IMR-90 (cell line): Measurements from ENCODE around the gene PBLD. TPM values are rescaled to one million over a fixed set of nuclear protein-coding genes. Genes with fewer than 3 reads are reported as not detected.

ENCODE experiments used
- ATAC-seq: fragments of 200-7000 bp; cut with Tn5 transposase; 2 replicates; pipeline ENCODE4 v1.9.1; 2020; ENCODE audit warnings: low read depth, mild to moderate bottlenecking, moderate library complexity
- BruUV-seq: library from RNA; stranded (reverse); fragments of 400-500 nt; replicated peaks from 2 replicates; lab custom pipeline; 2021; lab: Mats Ljungman, UMichigan
- CTCF ChIA-PET: fragments of 300-600 bp; formaldehyde crosslinking; extraction: SDS; loops from one replicate; lab custom pipeline; 2021; ENCODE audit warnings: antibody characterized with exemption; lab: Yijun Ruan, JAX
- POLR2A ChIA-PET: fragments of 300-600 bp; sonication (Branson Sonifier 250); formaldehyde crosslinking; loops from one replicate; lab custom pipeline; 2022; ENCODE audit warnings: antibody characterized with exemption; ENCODE audit not compliant: unreplicated experiment; lab: Charles Lee
- DNase-seq: peaks from one replicate; pipeline ENCODE4 v3.0.0; 2013
- H2AFZ ChIP-seq: replicated peaks from 2 replicates; pipeline ENCODE3; 2013; ENCODE audit warnings: low read length, mild to moderate bottlenecking; ENCODE audit not compliant: poor library complexity
- H2AK5ac ChIP-seq: 2 replicates; pipeline ENCODE4 v1.6.1; 2013; ENCODE audit warnings: low read depth, low read length, inconsistent platforms
- H2AK9ac ChIP-seq: replicated peaks from 2 replicates; pipeline ENCODE3; 2013; ENCODE audit warnings: mild to moderate bottlenecking, low read depth, low read length, moderate library complexity; ENCODE audit not compliant: poor library complexity
- H2BK120ac ChIP-seq: 2 replicates; pipeline ENCODE4 v1.6.1; 2013; ENCODE audit warnings: low read depth, low read length, inconsistent platforms
- H2BK15ac ChIP-seq: 3 replicates; pipeline ENCODE4 v1.6.1; 2013; ENCODE audit warnings: low read depth, low read length, inconsistent platforms
- H2BK20ac ChIP-seq: 2 replicates; pipeline ENCODE4 v1.6.1; 2013; ENCODE audit warnings: low read depth, mild to moderate bottlenecking, inconsistent platforms, low read length, moderate library complexity
- H2BK5ac ChIP-seq: 2 replicates; pipeline ENCODE4 v1.6.1; 2013; ENCODE audit warnings: mild to moderate bottlenecking, low read depth, low read length, inconsistent platforms; ENCODE audit not compliant: poor library complexity, severe bottlenecking
- H3K14ac ChIP-seq: replicated peaks from 2 replicates; pipeline ENCODE4 v1.6.1; 2013; ENCODE audit warnings: low read depth, low read length, inconsistent platforms
- H3K18ac ChIP-seq: 2 replicates; pipeline ENCODE4 v1.6.1; 2013; ENCODE audit warnings: low read depth, low read length, control low read depth
- H3K23ac ChIP-seq: 2 replicates; pipeline ENCODE4 v1.6.1; 2013; ENCODE audit warnings: low read depth, low read length, inconsistent platforms
- H3K27ac ChIP-seq: 2 replicates; pipeline ENCODE4 v1.5.1; 2013; ENCODE audit warnings: mild to moderate bottlenecking, control low read depth, low read length; ENCODE audit not compliant: insufficient read depth
- H3K27me3 ChIP-seq: 2 replicates; pipeline ENCODE4 v1.6.1; 2013; ENCODE audit warnings: low read length; ENCODE audit not compliant: control insufficient read depth, insufficient read depth
- H3K36me3 ChIP-seq: 2 replicates; pipeline ENCODE4 v1.6.1; 2013; ENCODE audit warnings: low read length, mixed read lengths; ENCODE audit not compliant: control insufficient read depth, insufficient read depth
- H3K4ac ChIP-seq: 2 replicates; pipeline ENCODE4 v1.6.1; 2013; ENCODE audit warnings: low read depth, low read length, inconsistent platforms
- H3K4me1 ChIP-seq: 2 replicates; pipeline ENCODE4 v1.6.1; 2013; ENCODE audit warnings: low read length, mixed read lengths; ENCODE audit not compliant: control insufficient read depth, insufficient read depth
- H3K4me2 ChIP-seq: 2 replicates; pipeline ENCODE4 v1.6.1; 2013; ENCODE audit warnings: low read depth, mild to moderate bottlenecking, control low read depth, low read length, moderate library complexity
- H3K4me3 ChIP-seq: 2 replicates; pipeline ENCODE4 v1.5.1; 2013; ENCODE audit warnings: low read depth, mild to moderate bottlenecking, control low read depth, low read length, moderate library complexity; ENCODE audit not compliant: insufficient read depth
- H3K56ac ChIP-seq: 2 replicates; pipeline ENCODE4 v1.6.1; 2013; ENCODE audit warnings: low read length, inconsistent platforms; ENCODE audit not compliant: insufficient read depth; ENCODE audit errors: extremely low read depth
- H3K79me1 ChIP-seq, 2 experiments: 2 replicates each; pipeline ENCODE4 v1.6.1; 2013; ENCODE audit warnings: low read length in 2 of 2, inconsistent platforms in 1 of 2, low read depth in 1 of 2
- H3K9ac ChIP-seq: 2 replicates; pipeline ENCODE4 v1.6.1; 2013; ENCODE audit warnings: low read depth, low read length, control low read depth
- H3K9me1 ChIP-seq: 2 replicates; pipeline ENCODE4 v1.6.1; 2013; ENCODE audit warnings: low read length, inconsistent platforms; ENCODE audit not compliant: insufficient read depth
- H3K9me3 ChIP-seq: 2 replicates; pipeline ENCODE4 v1.6.1; 2013; ENCODE audit warnings: low read length; ENCODE audit not compliant: control insufficient read depth, insufficient read depth
- H4K20me1 ChIP-seq: 2 replicates; pipeline ENCODE4 v1.6.1; 2013; ENCODE audit warnings: low read length, inconsistent platforms; ENCODE audit not compliant: insufficient read depth
- H4K5ac ChIP-seq: 2 replicates; pipeline ENCODE4 v1.6.1; 2013; ENCODE audit warnings: mild to moderate bottlenecking, low read depth, low read length, control low read depth
- H4K8ac ChIP-seq, 2 experiments: 2 replicates each; pipeline ENCODE4 v1.6.1; 2013; ENCODE audit warnings: low read depth in 2 of 2, low read length in 2 of 2, control low read depth in 1 of 2, inconsistent platforms in 1 of 2
- H4K91ac ChIP-seq: 2 replicates; pipeline ENCODE4 v1.6.1; 2013; ENCODE audit warnings: low read depth, low read length, inconsistent platforms; ENCODE audit not compliant: insufficient read depth
- CHD1 ChIP-seq: IDR thresholded peaks from 2 replicates; pipeline ENCODE4 v1.6.1; 2012; ENCODE audit warnings: low read depth, low read length, improper control_type of control experiment
- MXI1 ChIP-seq: IDR thresholded peaks from 2 replicates; pipeline ENCODE4 v1.6.1; 2012; ENCODE audit warnings: low read depth, mild to moderate bottlenecking, low read length, moderate library complexity, borderline replicate concordance
- WGBS, 2 experiments: methylation state at CpG; one replicate each; pipeline versions ENCODE4 v1.1.5 to v1.1.7; 2013; ENCODE audit warnings: missing lambda C conversion rate in 2 of 2; ENCODE audit not compliant: insufficient read length in 1 of 2; ENCODE audit errors: extremely low coverage in 2 of 2; 5-methylcytosine and 5-hydroxymethylcytosine counted together
- dilution Hi-C: fragments of 300-500 bp; cut with HindIII; formaldehyde crosslinking; loops from one replicate; pipeline ENCODE4 v1.14.3; 2018; ENCODE audit warnings: low sequenced_read_pairs; ENCODE audit not compliant: unreplicated experiment
- in situ Hi-C: fragments of 300-500 bp; cut with MboI; formaldehyde crosslinking; loops from 3 replicates; pipeline ENCODE4 v1.14.3; 2019; ENCODE audit warnings: low sequenced_read_pairs, inconsistent platforms, mixed read lengths
- intact Hi-C: fragments of 100-400 bp; cut with micrococcal nuclease; formaldehyde crosslinking; loops from 2 replicates; pipeline ENCODE4 v1.10.0; 2022
- polyA plus RNA-seq, 3 experiments: library from polyadenylated mRNA; depleted of rRNA; stranded (reverse); fragments of >200 nt; gene quantifications; 2 replicates each; pipeline ENCODE4 v1.2.3, GENCODE V29; 2012; ENCODE audit warnings: low replicate concordance in 1 of 3
- total RNA-seq: library from RNA; depleted of rRNA; stranded (reverse); fragments of >200 nt; gene quantifications from 2 replicates; pipeline ENCODE4 v1.2.3, GENCODE V29; 2012

PBLD gene
- total and polyA plus RNA-seq, 2 of the 4 experiments (the other 2 are of a cell fraction), result 3.3 to 5.7 TPM

- H3K56ac ChIP-seq, result no peak overlapping the region
- no peak for TF ChIP-seq CHD1
- TF ChIP-seq MXI1, result no peak
- no peak overlapping the region for H3K14ac ChIP-seq
- ATAC-seq (no peak), DNase-seq (no peak)
- H3K27ac ChIP-seq, result no peak overlapping the region
- H3K36me3 ChIP-seq, result no peaks in the 10 kb centered on the region
- ChIA-PET CTCF (interaction anchor here (0.6 to 3.4 kb wide), 7 partner anchors 24 to 500 kb away, joined by 3 to 28 read pairs (median 3); no protein-coding TSS in a partner anchor), POLR2A (no interaction called here)
- no peak overlapping the region for H2AK9ac ChIP-seq
- no peak overlapping the region for H3K9ac ChIP-seq
- no peak overlapping the region for H2BK15ac ChIP-seq
- H4K20me1 ChIP-seq, result no peaks in the 10 kb centered on the region
- H3K79me1 ChIP-seq, result no peaks in the 10 kb centered on the region
- no peak overlapping the region for H2AK5ac ChIP-seq
- dilution Hi-C loops (no loop called here), intact Hi-C loops (loop anchor here (1.0 kb wide), 3 partner anchors 90 to 447 kb away; no protein-coding TSS in a partner anchor), in situ Hi-C loops (loop anchor here (5.0 kb wide), 1 partner anchor 215 kb away; no protein-coding TSS in a partner anchor)
- H2AFZ ChIP-seq, result no peak overlapping the region
- no peaks in the 10 kb centered on the region for H3K9me1 ChIP-seq
- no peaks in the 10 kb centered on the region for H3K9me3 ChIP-seq
- H2BK5ac ChIP-seq, result no peak overlapping the region
- BruUV-seq, result no TSS peak
- no peak overlapping the region for H4K5ac ChIP-seq
- H3K18ac ChIP-seq, result no peak overlapping the region
- H3K4me3 ChIP-seq, result no peak overlapping the region
- no peak overlapping the region for H3K4ac ChIP-seq
- no peaks in the 10 kb centered on the region for H3K27me3 ChIP-seq
- no peak overlapping the region for H4K91ac ChIP-seq
- no CpG with 5 or more reads among the region's 2 CpGs for WGBS, 2 experiments
- H4K8ac ChIP-seq, result no peak overlapping the region
- H2BK120ac ChIP-seq, result no peak overlapping the region
- H3K23ac ChIP-seq, result no peak overlapping the region
- no peak overlapping the region for H2BK20ac ChIP-seq
- no peak overlapping the region for H3K4me2 ChIP-seq
- peaks cover under 1% of the 10 kb centered on the region; the same call in 1 of the 2 replicates for H3K4me1 ChIP-seq
Observed at GRCh38 chr10:68302503-68302823, 30.3 kb downstream of the PBLD start.
